B cell (primary cell): ENCODE measurements around the gene ARHGAP9. TPM values are rescaled to one million over a fixed set of nuclear protein-coding genes. Genes with fewer than 3 reads are reported as not detected.

Source experiments
- ATAC-seq: fragments of 200-7000 bp; cut with Tn5 transposase; one replicate; pipeline ENCODE4 v1.10.0; 2021; ENCODE audit warnings: low read depth, mild to moderate bottlenecking, moderate number of reproducible peaks, moderate library complexity
- CTCF ChIA-PET: fragments of 350-600 bp; sonication (Branson Sonifier 250); formaldehyde crosslinking; loops from one replicate; lab custom pipeline; 2021; ENCODE audit warnings: antibody characterized with exemption, inconsistent platforms; lab: Charles Lee
- POLR2A ChIA-PET: fragments of 350-600 bp; sonication (Branson Sonifier 250); formaldehyde crosslinking; loops from one replicate; lab custom pipeline; 2021; ENCODE audit warnings: antibody characterized with exemption; lab: Charles Lee
- DNase-seq: peaks from one replicate; pipeline ENCODE4 v3.0.0; 2013
- H2AFZ ChIP-seq: 2 replicates; pipeline ENCODE4 v1.6.1; 2012; ENCODE audit warnings: mild to moderate bottlenecking, low read depth, low read length; ENCODE audit not compliant: insufficient read depth, poor library complexity, severe bottlenecking
- H3K27ac ChIP-seq, 2 donors: 1 replicate in 1 of 2; 2 replicates in 1 of 2; pipeline ENCODE4 v1.5.1; 2012 to 2013; ENCODE audit warnings: low read length in 2 of 2, mild to moderate bottlenecking in 2 of 2, moderate library complexity in 1 of 2
- H3K27me3 ChIP-seq, 4 experiments: fragments of 200-600 bp in 1 of 4; sonication (generic) in 1 of 4; replicated peaks in 1 of 4; 1 replicate in 2 of 4; 2 replicates in 2 of 4; pipeline versions ENCODE4 v1.6.1 to v1.7.0; 2013 to 2016; ENCODE audit warnings: low read length in 3 of 4, mild to moderate bottlenecking in 2 of 4, mixed read lengths in 1 of 4, moderate library complexity in 1 of 4; ENCODE audit not compliant: insufficient read depth in 4 of 4, control insufficient read depth in 3 of 4; ENCODE audit errors: control extremely low read depth in 1 of 4
- H3K36me3 ChIP-seq, 2 experiments: replicated peaks in 1 of 2; 1 replicate in 1 of 2; 2 replicates in 1 of 2; pipeline versions ENCODE4 v1.6.1 to v1.7.1; 2013; ENCODE audit warnings: low read length in 1 of 2; ENCODE audit not compliant: insufficient read depth in 2 of 2, control insufficient read depth in 1 of 2; ENCODE audit errors: control extremely low read depth in 1 of 2, extremely low read depth in 1 of 2
- H3K4me1 ChIP-seq, 2 donors: fragments of 200-600 bp in 1 of 2; sonication (generic) in 1 of 2; 1 replicate in 1 of 2; 2 replicates in 1 of 2; pipeline versions ENCODE4 v1.5.1 to v1.6.1; 2013 to 2017; ENCODE audit warnings: low read length in 2 of 2; ENCODE audit not compliant: control insufficient read depth in 2 of 2, insufficient read depth in 2 of 2
- H3K4me2 ChIP-seq: replicated peaks from 2 replicates; pipeline ENCODE3; 2012; ENCODE audit warnings: mild to moderate bottlenecking, low read depth, low read length; ENCODE audit not compliant: poor library complexity, severe bottlenecking
- H3K4me3 ChIP-seq, 5 experiments: fragments of 200-600 bp in 1 of 5; sonication (generic) in 1 of 5; 1 replicate in 3 of 5; 2 replicates in 2 of 5; pipeline versions ENCODE4 v1.5.1 to v1.7.0; 2011 to 2016; ENCODE audit warnings: low read length in 4 of 5, mild to moderate bottlenecking in 4 of 5, low read depth in 2 of 5, control low read depth in 1 of 5, moderate library complexity in 1 of 5; ENCODE audit not compliant: insufficient read depth in 1 of 5; ENCODE audit errors: control extremely low read depth in 1 of 5, extremely low read depth in 1 of 5
- H3K79me2 ChIP-seq: fragments of 200-600 bp; sonication (generic); one replicate; pipeline ENCODE4 v1.6.0; 2016; ENCODE audit warnings: low read length; ENCODE audit not compliant: control insufficient read depth, insufficient read depth
- H3K9ac ChIP-seq: fragments of 200-600 bp; sonication (generic); 2 replicates; pipeline ENCODE4 v1.6.1; 2017; ENCODE audit warnings: mild to moderate bottlenecking, low read length, moderate library complexity
- H3K9me3 ChIP-seq, 3 donors: one replicate each; pipeline versions ENCODE4 v1.6.1 to v1.7.1; 2013; ENCODE audit warnings: low read length in 2 of 3; ENCODE audit not compliant: control insufficient read depth in 2 of 3, insufficient read depth in 1 of 3; ENCODE audit errors: control extremely low read depth in 1 of 3
- H4K20me1 ChIP-seq: 2 replicates; pipeline ENCODE4 v1.6.0; 2012; ENCODE audit warnings: mild to moderate bottlenecking, low read length; ENCODE audit not compliant: insufficient read depth, control insufficient read depth, poor library complexity, severe bottlenecking
- H3K27ac Mint-ChIP-seq: one replicate; pipeline ENCODE4 v1.8.0; 2021; ENCODE audit warnings: mixed read lengths
- H3K27me3 Mint-ChIP-seq: one replicate; pipeline ENCODE4 v1.8.0; 2021; ENCODE audit warnings: mixed read lengths
- H3K4me1 Mint-ChIP-seq: one replicate; pipeline ENCODE4 v1.8.0; 2021; ENCODE audit warnings: mixed read lengths
- H3K4me3 Mint-ChIP-seq: one replicate; pipeline ENCODE4 v1.8.0; 2021; ENCODE audit warnings: mixed read lengths
- H3K9me3 Mint-ChIP-seq: one replicate; pipeline ENCODE4 v1.8.0; 2022; ENCODE audit warnings: mixed read lengths; ENCODE audit not compliant: insufficient read depth
- EZH2 ChIP-seq: IDR thresholded peaks from 2 replicates; pipeline ENCODE4 v1.6.1; 2012; ENCODE audit warnings: borderline replicate concordance, low read depth, mild to moderate bottlenecking, moderate library complexity, low read length; ENCODE audit not compliant: insufficient read depth, poor library complexity, severe bottlenecking
- WGBS: methylation state at CpG from one replicate; pipeline ENCODE4 v1.1.5; 2013; ENCODE audit warnings: missing lambda C conversion rate; ENCODE audit not compliant: insufficient coverage; 5-methylcytosine and 5-hydroxymethylcytosine counted together
- intact Hi-C: fragments of 100-400 bp; cut with micrococcal nuclease; formaldehyde crosslinking; loops from one replicate; pipeline ENCODE4 v1.10.0; 2022
- polyA plus RNA-seq: library from polyadenylated mRNA; depleted of rRNA; stranded (reverse); fragments of >200 nt; gene quantifications from 2 replicates; pipeline ENCODE4 v1.2.3, GENCODE V29; 2012
- total RNA-seq, 2 donors: library from RNA; stranded (reverse); fragments of 120-200 nt in 1 of 2; gene quantifications; 1 replicate in 1 of 2; 2 replicates in 1 of 2; pipeline versions ENCODE4 v1.2.3 to v1.2.4, GENCODE V29; 2013 to 2022
- TF ChIP-seq, protein P1 (sequence below): fragments of 200-600 bp; IDR thresholded peaks from one replicate; pipeline ENCODE4 v1.8.0; 2022; ENCODE audit warnings: antibody characterized with exemption, mild to moderate bottlenecking

The ARHGAP9 gene
- total and polyA plus RNA-seq, 2 donors (not counting 1 experiment from before 2014, with no cell fraction given), result 161 to 390 TPM

DNA sequence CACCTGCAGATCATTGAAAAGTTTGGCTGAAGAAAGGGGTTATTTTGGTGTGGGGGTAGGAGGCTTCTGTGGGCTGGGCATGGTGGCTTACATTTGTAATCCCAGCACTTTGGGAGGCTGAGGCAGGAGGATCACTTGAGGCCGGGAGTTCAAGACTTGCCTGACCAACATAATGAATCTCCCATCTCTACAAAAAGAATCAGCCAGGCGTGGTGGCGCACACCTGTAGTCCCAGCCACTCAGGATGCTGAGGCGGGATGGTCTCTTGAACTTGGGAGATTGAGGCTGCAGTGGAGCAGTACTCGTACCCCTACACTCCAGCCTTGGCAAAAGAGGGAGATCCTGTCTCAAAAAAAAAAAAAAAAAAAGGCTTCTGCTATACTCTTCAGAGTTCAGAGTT is 33.6 kb upstream of the ARHGAP9 start:
- Mint-ChIP-seq H3K4me1 (peaks cover 6% of the 10 kb centered on the region), H3K9me3 (no peaks in the 10 kb centered on the region), H3K27me3 (no peaks in the 10 kb centered on the region), H3K27ac (no peak overlapping the region), H3K4me3 (no peak overlapping the region)
- no peak overlapping the region for H3K4me2 ChIP-seq
- no peak overlapping the region for H3K4me3 ChIP-seq
- 89% methylated on average over 1 of the region's 5 CpGs for WGBS
- H3K9me3 ChIP-seq, result no peaks in the 10 kb centered on the region
- no peaks in the 10 kb centered on the region for H3K27me3 ChIP-seq
- intact Hi-C loops, result no loop called here
- ATAC-seq (no peak), DNase-seq (no peak)
- peaks cover 27 to 73% of the 10 kb centered on the region in 2 experiments for H3K36me3 ChIP-seq
- H2AFZ ChIP-seq, result no peak overlapping the region
- POLR2A ChIA-PET, result no interaction called here
- H3K9ac ChIP-seq, result no peak overlapping the region
- TF ChIP-seq, protein P1, sequence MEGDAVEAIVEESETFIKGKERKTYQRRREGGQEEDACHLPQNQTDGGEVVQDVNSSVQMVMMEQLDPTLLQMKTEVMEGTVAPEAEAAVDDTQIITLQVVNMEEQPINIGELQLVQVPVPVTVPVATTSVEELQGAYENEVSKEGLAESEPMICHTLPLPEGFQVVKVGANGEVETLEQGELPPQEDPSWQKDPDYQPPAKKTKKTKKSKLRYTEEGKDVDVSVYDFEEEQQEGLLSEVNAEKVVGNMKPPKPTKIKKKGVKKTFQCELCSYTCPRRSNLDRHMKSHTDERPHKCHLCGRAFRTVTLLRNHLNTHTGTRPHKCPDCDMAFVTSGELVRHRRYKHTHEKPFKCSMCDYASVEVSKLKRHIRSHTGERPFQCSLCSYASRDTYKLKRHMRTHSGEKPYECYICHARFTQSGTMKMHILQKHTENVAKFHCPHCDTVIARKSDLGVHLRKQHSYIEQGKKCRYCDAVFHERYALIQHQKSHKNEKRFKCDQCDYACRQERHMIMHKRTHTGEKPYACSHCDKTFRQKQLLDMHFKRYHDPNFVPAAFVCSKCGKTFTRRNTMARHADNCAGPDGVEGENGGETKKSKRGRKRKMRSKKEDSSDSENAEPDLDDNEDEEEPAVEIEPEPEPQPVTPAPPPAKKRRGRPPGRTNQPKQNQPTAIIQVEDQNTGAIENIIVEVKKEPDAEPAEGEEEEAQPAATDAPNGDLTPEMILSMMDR, result no peak
- TF ChIP-seq EZH2, result no peak
- peak overlapping the region in 1 of 2 donors; percentile 12 for H3K27ac ChIP-seq
- peaks cover 5% of the 10 kb centered on the region for H4K20me1 ChIP-seq
- CTCF ChIA-PET, result no interaction called here
- H3K4me1 ChIP-seq, result peaks cover under 1 to 4% of the 10 kb centered on the region in 2 donors
- H3K79me2 ChIP-seq, result peaks cover 7% of the 10 kb centered on the region

DNA sequence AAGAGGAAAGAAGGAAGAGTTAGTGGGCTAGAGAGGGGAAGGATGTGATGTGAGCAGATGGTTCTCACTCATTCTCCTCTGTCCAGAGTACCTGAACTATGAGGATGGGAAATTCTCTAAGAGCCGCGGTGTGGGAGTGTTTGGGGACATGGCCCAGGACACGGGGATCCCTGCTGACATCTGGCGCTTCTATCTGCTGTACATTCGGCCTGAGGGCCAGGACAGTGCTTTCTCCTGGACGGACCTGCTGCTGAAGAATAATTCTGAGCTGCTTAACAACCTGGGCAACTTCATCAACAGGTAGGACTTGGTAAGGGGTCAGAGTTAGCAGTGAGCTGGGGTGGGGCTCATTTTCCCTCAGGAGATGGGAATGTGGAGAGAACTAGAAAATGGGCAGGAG is 33.0 kb upstream of the ARHGAP9 start:
- H2AFZ ChIP-seq, result no peak overlapping the region
- 99% methylated on average over 6 of the region's 6 CpGs for WGBS
- H3K27ac ChIP-seq, result peak overlapping the region in 1 of 2 donors; percentile 20
- H4K20me1 ChIP-seq, result peaks cover 5% of the 10 kb centered on the region
- H3K4me1 ChIP-seq, result no peaks in the 10 kb centered on the region
- H3K36me3 ChIP-seq, result peaks cover 27 to 69% of the 10 kb centered on the region in 2 experiments
- POLR2A ChIA-PET, result interaction anchor here (0.7 kb wide), 1 partner anchor 10 kb away, joined by 5 read pairs; no protein-coding TSS in a partner anchor
- H3K4me1 Mint-ChIP-seq, result peaks cover 2% of the 10 kb centered on the region
- H3K79me2 ChIP-seq, result peaks cover 3% of the 10 kb centered on the region
- peak overlapping the region; percentile 46 for H3K27ac Mint-ChIP-seq
- TF ChIP-seq EZH2, result no peak
- TF ChIP-seq, protein P1, result no peak
- no peaks in the 10 kb centered on the region for H3K27me3 Mint-ChIP-seq
- H3K4me2 ChIP-seq, result no peak overlapping the region
- intact Hi-C loops, result no loop called here
- H3K9ac ChIP-seq, result no peak overlapping the region
- ATAC-seq (no peak), DNase-seq (no peak)
- no peak overlapping the region for H3K4me3 Mint-ChIP-seq
- no peaks in the 10 kb centered on the region for H3K27me3 ChIP-seq
- H3K9me3 Mint-ChIP-seq, result no peaks in the 10 kb centered on the region
- H3K4me3 ChIP-seq, result no peak overlapping the region
- no peaks in the 10 kb centered on the region for H3K9me3 ChIP-seq
- CTCF ChIA-PET, result no interaction called here
